KG1 (cell line): ENCODE results near the gene DNM2.
A peak's percentile ranks its signal among the peaks of the same experiment; 100 is the strongest.

Source experiments
- DNase-seq: peaks from one replicate; lab custom pipeline; 2025; lab: John Stamatoyannopoulos, UW

Gene DNM2

DNA sequence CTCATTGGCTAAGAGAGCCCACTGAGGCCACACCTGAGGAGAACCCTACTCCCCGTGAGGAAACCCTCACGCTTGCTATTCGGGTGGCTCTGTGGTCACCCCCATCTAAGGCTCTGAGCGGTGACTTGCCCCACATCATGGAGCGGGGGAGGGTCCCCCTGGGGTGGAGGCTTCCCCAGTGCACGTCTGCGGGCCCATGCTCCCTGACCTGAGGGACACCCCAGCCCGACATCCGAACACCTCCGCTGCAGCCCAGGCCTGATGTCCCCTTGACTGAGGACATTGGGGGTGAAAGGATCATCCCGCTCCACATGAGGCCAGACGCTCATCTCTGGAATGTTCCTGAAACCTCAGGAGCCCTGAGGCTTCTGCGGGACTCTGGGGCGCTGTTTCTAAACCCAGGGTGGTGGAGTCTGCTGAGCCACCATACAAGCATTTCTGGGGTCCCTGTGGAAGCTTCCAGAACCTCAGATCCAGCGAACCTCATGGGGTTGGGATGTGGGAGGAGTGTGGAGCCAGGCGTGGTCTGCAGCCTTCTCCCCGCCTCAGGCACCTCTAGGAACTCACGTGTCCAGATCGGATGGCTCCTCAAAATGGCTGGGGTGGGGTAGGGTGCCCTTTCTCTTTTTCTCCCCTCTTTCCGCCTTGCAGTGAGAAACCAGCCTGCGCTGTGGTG lies 98.2 kb downstream of the DNM2 start:
- DNase-seq, result no peak

GRCh38 chr19:10816691-10817090 lies 98.8 kb downstream of the DNM2 start:
- no peak for DNase-seq

GRCh38 chr19:10817291-10818038 lies 99.6 kb downstream of the DNM2 start:
- DNase-seq, result no peak

GRCh38 chr19:10818301-10819123 lies 100.6 kb downstream of the DNM2 start:
- DNase-seq, result no peak

- no peak for DNase-seq
These were observed 101.5 kb downstream of the DNM2 start for GRCh38 chr19:10819124-10820060.

DNA sequence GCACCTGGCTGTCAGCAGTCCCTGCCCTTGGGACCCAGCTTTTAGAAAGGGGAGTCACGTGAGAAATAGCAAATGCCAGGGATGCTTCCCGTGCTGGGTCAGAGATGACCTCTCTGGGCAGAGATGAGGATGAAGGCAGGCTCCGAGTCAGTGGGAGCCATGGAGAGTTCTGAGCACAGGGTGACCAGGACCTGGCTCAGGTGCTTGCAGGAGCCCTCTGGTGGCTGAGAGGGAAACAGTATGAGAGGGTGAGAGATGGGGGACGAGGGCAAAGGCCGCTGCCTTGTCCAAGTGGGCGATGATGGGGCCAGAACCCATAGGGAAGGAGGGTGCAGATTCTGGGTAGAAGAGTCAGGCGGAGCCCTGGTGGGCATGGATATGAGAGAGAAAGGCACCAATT lies 102.3 kb downstream of the DNM2 start:
- no peak for DNase-seq

GRCh38 chr19:10823690-10824089 lies 105.8 kb downstream of the DNM2 start:
- no peak for DNase-seq

- no peak for DNase-seq
These were observed 108.4 kb downstream of the DNM2 start for GRCh38 chr19:10826231-10826630.

DNA sequence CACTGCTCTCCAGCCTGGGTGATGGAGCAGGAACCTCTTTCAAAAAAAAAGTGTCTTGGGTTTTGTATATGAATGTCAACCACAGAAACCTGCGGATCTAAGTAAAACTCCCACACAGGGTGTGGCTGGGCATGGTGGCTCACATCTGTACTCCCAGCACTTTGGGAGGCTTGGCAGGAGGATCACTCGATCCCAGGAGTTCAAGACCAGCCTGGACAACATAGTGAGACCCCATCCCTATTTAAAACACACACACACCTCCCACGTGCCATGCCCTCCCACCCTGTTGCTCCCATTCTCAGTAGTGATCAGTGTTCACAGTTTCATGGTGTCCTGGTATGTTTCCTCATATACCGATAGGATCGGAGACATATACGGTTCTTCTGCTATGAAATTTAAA lies 109.0 kb downstream of the DNM2 start:
- no peak for DNase-seq

DNA sequence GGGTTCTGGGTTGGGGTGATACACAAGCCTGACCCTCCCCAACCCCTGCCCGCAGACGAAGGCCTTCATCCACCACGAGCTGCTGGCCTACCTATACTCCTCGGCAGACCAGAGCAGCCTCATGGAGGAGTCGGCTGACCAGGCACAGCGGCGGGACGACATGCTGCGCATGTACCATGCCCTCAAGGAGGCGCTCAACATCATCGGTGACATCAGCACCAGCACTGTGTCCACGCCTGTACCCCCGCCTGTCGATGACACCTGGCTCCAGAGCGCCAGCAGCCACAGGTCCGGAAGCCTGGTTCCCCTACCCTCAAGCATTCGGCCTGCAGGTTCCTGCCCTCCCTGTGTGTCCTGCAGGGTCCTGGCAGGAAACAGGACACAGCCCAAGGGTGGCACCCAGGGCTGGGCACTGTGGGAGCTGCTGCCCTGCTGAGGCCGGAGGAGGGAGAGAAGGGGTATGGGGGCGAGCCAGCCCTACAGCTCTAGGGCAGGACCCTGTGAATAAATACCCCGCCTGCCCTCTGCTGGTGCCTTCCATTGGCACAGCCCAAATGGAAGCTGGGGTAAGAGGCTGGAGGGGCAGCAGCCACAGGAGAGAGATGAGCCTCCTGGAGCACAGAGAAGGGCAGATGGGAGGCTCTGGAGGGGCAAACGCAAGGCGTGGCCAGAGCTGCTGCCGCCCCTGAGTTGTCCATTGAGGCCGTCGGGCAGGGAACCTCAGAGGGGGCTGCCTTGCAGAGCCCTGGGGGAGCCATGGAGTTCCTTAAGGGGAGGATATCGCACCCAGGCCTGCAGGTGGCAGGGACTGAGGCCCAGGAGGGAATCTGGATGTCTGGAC lies 111.3 kb downstream of the DNM2 start:
- no peak for DNase-seq

GRCh38 chr19:10829967-10830366 lies 112.1 kb downstream of the DNM2 start:
- no peak for DNase-seq

DNA sequence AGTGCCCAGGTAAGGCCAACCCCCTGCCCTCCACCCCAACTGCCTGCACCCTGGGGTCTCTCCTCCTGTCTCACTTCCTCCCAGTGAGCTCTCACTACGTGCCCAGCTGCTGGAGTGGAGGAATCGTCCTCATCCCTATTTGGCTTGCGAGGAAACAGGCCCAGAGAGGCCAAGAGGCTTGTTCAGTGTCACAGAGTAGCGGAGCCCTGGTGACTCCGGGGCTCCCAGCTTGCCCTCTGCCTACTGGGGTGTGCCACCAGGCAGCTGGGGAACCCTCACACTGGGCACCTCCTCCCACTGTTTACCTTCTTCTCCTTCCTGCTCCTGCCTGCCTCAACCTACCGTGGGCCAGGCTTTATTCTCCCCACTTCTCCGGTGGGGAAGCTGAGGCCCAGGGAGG lies 112.5 kb downstream of the DNM2 start:
- DNase-seq, result no peak

DNA sequence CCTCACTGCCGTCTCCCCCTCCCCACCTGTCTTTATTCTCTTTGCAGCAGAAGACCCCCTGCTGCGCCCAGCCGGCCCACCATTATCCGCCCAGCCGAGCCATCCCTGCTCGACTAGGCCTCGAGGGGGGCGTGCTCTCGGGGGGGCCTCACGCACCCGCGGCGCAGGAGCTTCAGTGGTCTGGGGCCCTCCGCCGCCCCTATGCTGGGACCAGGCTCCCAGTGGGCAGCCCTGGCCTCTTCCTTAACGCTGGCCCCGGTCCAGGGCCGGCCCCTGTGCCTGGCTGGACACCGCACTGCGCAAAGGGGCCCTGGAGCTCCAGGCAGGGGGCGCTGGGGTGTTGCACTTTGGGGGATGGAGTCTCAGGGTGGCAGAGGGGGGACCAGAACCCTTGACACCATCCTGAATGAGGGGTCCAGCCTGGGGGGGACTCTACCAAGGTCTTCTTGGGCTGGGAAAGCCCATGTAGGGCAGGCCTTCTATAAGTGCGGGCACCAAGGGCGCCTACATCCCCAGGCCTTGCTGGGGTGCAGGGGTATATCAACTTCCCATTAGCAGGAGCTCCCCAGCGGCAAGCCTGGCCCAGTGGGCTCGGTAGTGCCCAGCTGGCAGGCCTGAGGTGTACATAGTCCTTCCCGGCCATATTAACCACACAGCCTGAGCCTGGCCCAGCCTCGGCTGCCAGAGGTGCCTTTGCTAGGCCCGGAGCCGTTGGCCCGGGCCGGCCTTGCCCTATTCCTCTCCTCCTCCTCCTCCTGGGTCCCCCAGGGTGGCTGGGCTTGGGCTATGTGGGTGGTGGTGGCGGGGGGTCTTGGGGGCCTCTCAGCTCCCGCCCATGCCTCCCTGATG lies 113.3 kb downstream of the DNM2 start:
- no peak for DNase-seq

DNA sequence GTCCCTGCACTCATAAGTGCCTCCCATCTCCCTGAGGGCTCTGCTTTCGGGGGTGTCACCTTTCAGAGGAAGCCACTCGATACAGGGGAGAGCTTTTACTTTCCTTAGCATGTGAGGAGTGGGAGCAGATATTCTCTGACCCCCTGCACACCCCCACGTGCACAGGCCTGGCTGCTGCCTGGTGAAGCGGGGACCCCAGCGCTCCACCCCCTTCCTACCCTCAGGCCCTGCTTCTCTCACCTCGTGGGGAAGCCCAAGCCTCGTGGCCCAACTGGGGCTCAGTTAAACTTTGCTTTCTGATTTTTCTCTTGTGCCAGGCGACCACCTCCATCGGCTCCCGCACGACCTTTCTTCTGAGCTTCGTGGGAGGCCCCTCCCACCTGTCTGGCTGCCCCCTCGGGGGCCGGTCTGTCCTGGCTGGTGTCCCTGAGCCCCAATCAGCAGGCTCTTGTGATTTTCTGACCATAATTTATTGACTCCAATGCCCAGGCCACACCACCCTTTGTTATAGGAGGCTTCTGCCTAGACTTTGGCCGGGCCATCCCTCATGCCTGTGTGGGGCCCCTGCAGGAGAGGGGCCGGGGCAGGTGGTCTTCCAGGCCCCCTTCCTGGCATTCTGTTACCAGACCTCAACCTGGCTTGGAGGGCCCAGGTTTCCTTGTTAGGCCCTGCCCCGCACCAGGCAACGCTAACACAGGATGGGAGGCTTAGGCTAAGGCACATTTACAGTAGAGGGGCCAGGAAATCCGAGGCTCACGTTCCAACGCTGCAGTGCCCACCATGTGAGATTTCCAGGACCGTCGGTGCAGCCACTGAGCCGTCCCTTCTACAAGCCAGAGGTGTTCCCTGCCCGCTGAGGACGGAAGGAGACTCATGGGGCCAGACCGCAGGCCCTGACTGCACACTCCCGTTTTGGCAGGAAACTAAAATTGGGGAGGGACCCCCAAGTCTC lies 114.4 kb downstream of the DNM2 start:
- no peak for DNase-seq

GRCh38 chr19:10832939-10833296 lies 115.0 kb downstream of the DNM2 start:
- DNase-seq, result no peak

- no peak for DNase-seq
These were observed 117.3 kb downstream of the DNM2 start for GRCh38 chr19:10835089-10835753.

DNA sequence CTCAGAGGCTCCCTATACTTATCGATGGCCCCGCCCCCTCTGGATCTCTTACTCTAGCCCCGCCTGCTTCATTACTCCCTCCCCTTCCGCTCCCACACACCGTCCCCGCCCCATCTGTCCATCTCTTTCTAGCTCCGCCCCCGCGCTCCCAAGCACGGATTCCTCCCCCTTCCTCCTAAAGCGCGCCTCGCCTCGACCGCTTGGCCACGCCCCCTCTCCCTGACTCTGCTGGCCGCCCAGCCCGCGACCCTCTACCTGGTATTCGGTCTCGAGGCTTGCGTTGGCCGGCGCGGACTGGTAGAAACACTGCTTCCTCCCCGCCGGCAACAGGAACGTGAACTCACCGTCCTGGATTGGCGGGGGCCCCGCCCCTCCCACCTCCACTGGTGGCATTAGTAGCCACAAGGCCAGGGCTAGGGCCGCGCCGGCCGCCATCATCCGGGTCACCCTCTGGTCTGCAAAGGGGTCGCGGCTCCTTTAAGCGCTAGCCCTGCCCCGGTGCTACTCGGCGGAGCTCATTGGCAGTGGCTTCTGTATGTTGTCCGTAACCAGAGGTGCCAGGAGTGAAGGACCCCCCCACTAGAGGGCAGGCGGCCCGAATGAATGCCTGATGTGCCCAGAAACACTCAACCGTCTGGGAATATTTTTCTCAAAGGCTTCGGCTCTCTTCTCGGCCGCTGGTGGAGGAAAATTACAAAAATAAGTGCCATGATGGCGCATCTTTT lies 118.0 kb downstream of the DNM2 start, which contains the start of gene TMED1:
Gene TMED1 (minus strand): TSS at position 459 of the 725 bp plus-strand sequence. CDS start 21 bp downstream, at position 438.
- DNase-seq, result peak; percentile 96
